ENCODE measurements around the gene APOC4. TPM values are rescaled to one million over a fixed set of nuclear protein-coding genes. Genes with fewer than 3 reads are reported as not detected.

APOC4 gene
- polyA plus RNA-seq, 1 of the 3 experiments (the other 2 are of a cell fraction) = not detected

DNA sequence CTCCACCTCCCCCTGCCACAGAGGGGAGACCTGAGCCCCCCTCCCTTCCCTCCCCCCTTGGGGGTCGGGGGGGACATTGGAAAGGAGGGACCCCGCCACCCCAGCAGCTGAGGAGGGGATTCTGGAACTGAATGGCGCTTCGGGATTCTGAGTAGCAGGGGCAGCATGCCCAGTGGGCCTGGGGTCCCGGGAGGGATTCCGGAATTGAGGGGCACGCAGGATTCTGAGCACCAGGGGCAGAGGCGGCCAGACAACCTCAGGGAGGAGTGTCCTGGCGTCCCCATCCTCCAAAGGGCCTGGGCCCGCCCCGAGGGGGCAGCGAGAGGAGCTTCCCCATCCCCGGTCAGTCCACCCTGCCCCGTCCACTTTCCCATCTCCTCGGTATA lies 38.8 kb upstream of the APOC4 start (continued):
- TF ChIP-seq, protein P1, sequence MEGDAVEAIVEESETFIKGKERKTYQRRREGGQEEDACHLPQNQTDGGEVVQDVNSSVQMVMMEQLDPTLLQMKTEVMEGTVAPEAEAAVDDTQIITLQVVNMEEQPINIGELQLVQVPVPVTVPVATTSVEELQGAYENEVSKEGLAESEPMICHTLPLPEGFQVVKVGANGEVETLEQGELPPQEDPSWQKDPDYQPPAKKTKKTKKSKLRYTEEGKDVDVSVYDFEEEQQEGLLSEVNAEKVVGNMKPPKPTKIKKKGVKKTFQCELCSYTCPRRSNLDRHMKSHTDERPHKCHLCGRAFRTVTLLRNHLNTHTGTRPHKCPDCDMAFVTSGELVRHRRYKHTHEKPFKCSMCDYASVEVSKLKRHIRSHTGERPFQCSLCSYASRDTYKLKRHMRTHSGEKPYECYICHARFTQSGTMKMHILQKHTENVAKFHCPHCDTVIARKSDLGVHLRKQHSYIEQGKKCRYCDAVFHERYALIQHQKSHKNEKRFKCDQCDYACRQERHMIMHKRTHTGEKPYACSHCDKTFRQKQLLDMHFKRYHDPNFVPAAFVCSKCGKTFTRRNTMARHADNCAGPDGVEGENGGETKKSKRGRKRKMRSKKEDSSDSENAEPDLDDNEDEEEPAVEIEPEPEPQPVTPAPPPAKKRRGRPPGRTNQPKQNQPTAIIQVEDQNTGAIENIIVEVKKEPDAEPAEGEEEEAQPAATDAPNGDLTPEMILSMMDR (IDR thresholded peaks at IDR 0.05) = no peak
- TF ChIP-seq, protein P2, sequence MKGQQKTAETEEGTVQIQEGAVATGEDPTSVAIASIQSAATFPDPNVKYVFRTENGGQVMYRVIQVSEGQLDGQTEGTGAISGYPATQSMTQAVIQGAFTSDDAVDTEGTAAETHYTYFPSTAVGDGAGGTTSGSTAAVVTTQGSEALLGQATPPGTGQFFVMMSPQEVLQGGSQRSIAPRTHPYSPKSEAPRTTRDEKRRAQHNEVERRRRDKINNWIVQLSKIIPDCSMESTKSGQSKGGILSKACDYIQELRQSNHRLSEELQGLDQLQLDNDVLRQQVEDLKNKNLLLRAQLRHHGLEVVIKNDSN (IDR thresholded peaks at IDR 0.05; ENCODE audit: borderline replicate concordance, low read depth) = no peak
- no peak for TF ChIP-seq CHD2 (IDR thresholded peaks at IDR 0.05; ENCODE audit: low read length, partially characterized antibody)

DNA sequence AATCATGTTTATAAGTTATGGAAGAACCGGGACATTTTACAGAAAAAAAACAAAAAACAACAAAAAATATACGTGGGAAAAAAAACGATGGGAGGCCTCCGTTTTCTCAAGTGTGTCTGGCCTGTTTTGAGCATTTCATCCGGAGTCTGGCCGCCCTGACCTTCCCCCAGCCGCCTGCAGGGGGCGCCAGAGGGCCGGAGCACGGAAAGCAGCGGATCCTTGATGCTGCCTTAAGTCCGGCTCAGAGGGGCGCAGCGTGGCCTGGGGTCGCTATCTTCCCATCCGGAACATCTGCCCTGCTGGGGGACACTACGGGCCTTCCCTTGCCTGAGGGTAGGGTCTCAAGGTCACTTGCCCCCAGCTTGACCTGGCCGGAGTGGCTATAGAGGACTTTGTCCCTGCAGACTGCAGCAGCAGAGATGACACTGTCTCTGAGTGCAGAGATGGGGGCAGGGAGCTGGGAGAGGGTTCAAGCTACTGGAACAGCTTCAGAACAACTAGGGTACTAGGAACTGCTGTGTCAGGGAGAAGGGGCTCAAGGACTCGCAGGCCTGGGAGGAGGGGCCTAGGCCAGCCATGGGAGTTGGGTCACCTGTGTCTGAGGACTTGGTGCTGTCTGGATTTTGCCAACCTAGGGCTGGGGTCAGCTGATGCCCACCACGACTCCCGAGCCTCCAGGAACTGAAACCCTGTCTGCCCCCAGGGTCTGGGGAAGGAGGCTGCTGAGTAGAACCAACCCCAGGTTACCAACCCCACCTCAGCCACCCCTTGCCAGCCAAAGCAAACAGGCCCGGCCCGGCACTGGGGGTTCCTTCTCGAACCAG lies 38.2 kb upstream of the APOC4 start:
- Histone ChIP-seq H2AFZ (ENCODE audit: low read depth) (no peak overlapping the region), H4K20me1 (ENCODE audit: insufficient read depth) (no peaks in the 10 kb centered on the region), H3K9ac (no peak overlapping the region), H3K36me3 (replicated peaks in 1 of 2; ENCODE audit: control insufficient read depth in 1 of 2, insufficient read depth in 2 of 2, low read length in 1 of 2) (peaks cover 5 to 13% of the 10 kb centered on the region in 2 experiments), H3K9me2 (no peaks in the 10 kb centered on the region), H3K4me2 (no peak overlapping the region), H3K27ac (ENCODE audit: low read depth in 2 of 2, low read length in 1 of 2) (no peak overlapping the region), H3K27me3 (ENCODE audit: insufficient read depth) (no peaks in the 10 kb centered on the region), H3F3A (replicated peaks; ENCODE audit: insufficient read depth) (peaks cover 15% of the 10 kb centered on the region), H3K4me3 (ENCODE audit: low read depth in 2 of 2, low read length in 1 of 2) (peak overlapping the region in 1 of 2 experiments; percentile 42; a peak in 1 of 4 replicates), H3K4me1 (ENCODE audit: control insufficient read depth in 1 of 2, insufficient read depth in 2 of 2, low read depth in 1 of 2, low read length in 1 of 2) (peaks cover 0 to 12% of the 10 kb centered on the region in 2 experiments; a peak in 1 of 4 replicates), H3K79me2 (ENCODE audit: insufficient read depth) (no peaks in the 10 kb centered on the region; the same call in 1 of the 2 replicates), H3K9me3 (no peaks in the 10 kb centered on the region)
- CTCF ChIA-PET = interaction anchor here (0.7 to 5.2 kb wide), 21 partner anchors 7 to 435 kb away, joined by 3 to 131 read pairs (median 5); partner anchors contain the start of genes APOC1, APOC2 and CLPTM1
- WGBS (ENCODE audit: low lambda C conversion rate) = 16% methylated on average over 21 of the region's 24 CpGs
- POLR2A ChIA-PET = interaction anchor here (1.5 kb wide), 1 partner anchor 11 kb away, joined by 3 read pairs; no protein-coding TSS in a partner anchor
- TF ChIP-seq, protein P1 (IDR thresholded peaks at IDR 0.05) = peak; percentile 99
- TF ChIP-seq POLR2AphosphoS5 (IDR thresholded peaks at IDR 0.05; ENCODE audit: low read depth, low read length) (0 out of 2 replicates have a peak, but pooled peaks have one; percentile 12), SMC3 (IDR thresholded peaks at IDR 0.05; ENCODE audit: low read depth, low read length) (peak; percentile 72), MEF2A (IDR thresholded peaks at IDR 0.05; ENCODE audit: borderline replicate concordance, low read depth) (no peak), RAD21 (IDR thresholded peaks at IDR 0.05; ENCODE audit: low read length) (peak; percentile 82)
- DNase-seq = peak; percentile 88

All from SK-N-SH (cell line).